HG02870 (cell line): ENCODE data around the gene MFNG.
"Not testable (repeated sequence)": the region's sequence is repeated elsewhere in the genome, so short reads cannot be mapped to it uniquely, and the experiment has no call there.

Experiments
- ATAC-seq: cut with Tn5 transposase; IDR thresholded peaks from one replicate; pipeline ENCODE4 v1.9.1; 2021; ENCODE audit warnings: mild to moderate bottlenecking, moderate library complexity; ENCODE audit not compliant: unreplicated experiment

The MFNG gene

DNA sequence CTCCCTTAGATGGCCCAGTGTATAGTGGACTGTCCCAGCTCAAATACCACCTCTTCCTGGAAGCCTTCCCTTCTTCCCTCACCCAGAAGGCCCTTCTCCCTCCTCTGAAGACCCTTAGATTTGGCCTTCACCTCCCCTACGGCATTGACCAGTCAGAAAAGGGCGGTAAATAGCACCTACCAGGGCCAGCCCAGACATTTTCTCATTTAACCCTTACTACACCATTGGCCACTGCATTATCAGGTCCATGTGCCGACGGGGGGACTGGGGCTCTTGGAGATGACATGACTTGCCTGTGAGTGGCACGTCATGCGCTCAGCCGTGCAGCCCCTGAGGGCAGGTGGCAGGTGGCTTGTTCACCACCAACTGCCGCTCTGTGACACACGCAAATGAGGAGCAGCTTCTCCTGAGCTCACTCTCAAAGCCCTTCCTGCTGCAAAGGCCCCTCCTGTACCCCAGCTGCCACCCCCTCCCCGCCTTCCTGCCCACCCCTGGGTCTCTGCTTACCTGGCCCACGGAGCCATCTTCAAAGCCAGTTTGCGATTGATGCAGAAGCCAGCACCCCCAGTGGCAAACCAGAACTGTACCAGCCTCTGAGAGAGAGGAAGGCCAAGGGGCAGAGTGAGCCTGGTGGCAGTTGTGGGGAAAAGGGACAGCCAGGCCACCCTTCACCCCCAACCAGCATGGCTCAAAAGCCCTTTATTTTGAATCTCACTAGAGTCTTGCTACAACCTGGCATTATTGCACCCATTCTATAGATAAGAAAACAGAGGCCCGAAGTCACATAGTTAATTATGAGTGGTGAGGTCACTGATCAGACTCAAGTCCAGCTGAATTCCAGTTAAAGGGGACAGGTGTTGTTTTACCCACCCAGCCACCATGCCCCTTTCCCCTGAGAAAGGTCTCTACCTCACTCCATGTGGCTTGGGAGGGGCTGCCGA, 9.5 kb downstream of the MFNG start:
- no peak for ATAC-seq

DNA sequence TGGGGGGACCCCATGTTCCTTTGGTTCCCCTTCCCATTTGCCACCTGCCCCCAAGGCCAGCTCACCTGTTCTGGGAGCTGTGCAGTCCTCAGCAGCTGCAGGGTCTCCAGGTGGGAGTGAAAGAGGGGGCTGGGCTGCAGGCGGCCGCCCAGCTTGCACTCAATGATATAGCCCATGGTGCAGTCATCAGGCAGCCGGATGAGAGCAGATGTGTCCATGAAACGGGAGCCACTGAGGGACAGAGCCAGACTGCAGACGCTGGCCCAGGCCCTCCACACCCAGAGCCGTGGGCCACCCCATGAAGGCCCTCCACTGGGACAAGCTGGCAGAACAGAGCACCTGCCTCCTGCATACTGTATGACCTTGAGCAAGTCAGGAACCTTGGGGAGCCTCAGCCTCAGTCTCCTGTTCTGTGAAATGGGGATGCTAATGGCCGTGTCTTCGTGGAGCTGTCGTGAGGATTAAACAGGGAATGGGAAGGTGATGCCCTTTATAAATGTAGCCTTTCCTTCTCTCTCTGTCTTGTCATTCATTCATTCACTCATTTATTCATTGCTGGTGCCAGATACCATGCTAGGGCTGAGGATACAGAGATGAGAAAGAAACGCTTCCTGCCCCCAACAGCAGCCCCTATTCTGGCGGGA, 11.6 kb downstream of the MFNG start:
- ATAC-seq: no peak

DNA sequence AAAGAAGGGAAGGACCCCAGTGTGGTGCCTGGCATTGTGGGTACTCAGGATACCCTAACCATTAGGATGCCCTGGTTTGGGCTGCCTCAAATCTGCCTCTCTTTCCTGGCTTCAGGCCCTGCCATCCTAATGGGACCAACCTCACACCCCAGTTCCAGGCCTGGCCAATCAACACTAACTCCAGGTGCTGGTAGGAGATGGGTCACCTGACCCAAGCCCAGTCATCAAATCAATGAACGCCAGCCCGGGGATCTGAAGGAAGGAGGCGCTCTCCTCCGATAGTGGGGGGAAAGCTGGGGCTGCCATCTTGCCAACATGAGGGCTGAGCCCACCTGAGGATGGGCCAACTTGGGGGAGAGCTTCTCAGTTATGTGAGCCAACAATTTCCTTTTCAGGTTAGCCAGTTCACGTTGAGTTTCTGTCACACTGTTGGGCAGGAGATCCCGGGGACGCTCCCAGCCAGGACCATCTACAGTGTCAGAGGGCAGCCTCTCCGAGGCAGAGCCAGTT, 12.7 kb downstream of the MFNG start:
- ATAC-seq: no peak

DNA sequence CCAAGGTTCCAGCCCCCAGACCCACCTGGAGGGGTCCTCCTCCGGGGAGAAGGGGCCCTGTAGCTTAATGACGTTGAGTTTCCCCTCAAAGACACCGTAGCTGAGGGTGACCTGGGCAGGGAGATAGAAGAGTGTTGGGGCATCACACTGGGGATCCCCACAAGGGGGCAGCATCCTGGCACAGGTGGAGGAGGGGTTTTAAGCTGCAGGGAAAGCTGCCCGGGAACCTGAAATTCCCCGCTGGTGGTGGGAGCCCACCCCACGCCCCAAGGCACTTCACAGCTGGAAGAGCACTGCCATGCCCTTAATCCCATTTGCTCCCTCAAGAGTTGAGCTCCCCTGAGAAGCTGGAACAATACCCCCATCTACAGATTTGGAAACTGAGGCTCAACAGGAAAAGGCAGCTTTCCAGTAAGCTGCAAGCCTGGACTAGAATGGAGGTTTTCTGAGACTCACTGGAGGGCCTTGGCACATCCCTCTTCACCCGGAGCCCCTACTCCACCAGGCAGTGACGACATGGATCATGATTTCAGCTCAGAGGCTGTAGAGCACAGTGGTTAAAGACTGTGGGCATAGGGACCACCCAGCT, 13.7 kb downstream of the MFNG start:
- ATAC-seq: no peak

DNA sequence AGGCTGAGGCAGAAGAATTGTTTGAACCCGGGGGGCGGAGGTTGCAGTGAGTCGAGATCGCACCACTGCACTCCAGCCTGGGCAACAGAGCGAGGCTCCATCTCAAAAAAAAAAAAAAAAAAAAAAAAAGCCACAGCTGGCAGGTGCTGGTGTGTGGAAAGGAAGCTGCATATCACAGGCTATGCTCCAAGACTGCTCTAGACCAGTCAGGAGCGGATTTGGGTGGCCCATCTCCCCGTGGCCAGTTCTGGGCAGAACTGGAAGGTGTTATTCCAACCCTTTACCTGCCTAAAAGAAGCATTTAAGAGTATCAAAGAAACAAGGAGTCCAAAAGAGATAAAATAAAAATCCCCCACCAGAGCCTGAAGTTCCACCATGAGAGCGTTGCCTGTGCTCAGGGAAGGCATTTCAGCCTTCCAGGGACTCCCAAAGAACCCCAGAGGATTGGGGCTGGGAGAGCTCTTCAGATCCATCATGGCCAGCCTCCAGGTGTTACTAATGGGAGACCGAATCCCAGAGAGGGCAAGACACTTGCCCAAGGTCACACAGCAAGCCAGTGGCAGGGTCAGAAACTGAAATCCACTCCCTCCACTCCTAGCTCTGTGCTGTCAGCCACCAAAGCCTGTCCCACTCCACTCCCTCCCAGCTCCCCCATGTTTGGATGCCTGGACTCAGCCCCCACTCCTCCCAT, 14.3 kb downstream of the MFNG start:
- ATAC-seq: no peak

DNA sequence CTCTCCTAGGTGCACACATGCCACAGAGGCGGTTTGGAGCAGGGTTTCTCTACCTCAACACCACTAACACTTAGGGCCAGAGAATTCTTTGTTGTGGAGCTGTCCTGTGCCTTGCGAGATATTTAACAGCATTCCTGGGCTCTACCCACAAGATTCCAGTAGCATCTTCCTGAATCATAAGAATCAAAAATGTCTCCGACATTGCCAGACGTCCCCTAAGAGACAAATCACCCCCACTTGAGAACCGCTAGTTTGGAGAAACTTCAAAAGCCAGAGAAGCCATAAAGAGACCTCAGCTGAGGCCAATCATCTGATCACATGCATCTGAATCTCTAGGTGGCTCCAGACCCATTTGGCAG, 16.1 kb downstream of the MFNG start:
- ATAC-seq: no peak

DNA sequence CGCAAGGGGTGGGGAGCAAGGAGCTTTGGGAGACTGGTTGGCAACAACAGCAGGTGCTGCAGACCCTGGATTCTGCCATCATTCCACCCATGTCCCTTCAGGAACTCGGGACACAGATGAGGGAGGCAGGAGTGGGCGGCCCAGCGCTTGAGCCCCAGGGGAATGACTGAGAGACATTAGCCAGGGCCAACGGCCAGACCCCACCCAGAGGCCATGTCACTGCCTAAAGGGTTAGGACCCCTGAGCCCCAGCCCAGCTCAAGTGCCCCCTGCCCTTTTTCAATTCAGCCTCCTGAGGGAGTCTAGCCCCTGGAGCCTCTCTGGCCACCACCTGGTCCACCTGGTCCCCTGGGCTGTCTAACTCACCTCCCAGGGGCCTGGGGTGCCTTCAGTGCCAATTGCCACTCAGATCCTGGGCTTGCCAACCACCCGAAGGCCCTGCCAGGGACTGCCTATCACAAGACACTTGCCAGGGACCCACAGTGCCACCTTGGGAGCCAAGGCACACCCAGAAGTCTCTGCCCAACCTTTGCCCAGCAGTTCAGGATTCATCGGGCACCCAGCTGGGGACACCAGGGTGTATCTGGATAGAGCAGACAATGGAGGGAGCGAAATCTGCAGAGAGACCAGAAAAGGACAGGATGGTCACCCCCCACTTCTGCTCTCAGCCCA, 16.6 kb downstream of the MFNG start:
- ATAC-seq: no peak

DNA sequence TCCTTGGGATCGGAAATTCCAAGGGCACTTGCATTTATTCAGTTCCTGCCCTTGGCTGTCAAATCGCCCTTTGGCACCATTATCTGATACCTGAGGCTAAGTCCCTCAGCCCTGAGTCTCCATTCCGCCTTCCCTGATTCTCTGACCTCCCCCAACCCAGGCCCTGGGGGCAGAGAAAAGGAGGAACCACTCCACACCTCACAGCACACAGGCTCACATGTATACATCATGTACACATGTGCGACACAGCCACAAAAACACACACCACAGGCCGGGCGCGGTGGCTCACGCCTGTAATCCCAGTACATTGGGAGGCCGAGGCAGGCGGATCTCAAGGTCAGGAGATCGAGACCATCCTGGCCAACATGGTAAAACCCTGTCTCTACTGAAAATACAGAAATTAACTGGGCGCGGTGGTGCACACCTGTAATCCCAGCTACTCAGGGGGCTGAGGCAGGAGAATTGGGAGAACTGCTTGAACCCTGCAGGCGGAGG, 17.9 kb downstream of the MFNG start:
- ATAC-seq: not testable (repeated sequence)

DNA sequence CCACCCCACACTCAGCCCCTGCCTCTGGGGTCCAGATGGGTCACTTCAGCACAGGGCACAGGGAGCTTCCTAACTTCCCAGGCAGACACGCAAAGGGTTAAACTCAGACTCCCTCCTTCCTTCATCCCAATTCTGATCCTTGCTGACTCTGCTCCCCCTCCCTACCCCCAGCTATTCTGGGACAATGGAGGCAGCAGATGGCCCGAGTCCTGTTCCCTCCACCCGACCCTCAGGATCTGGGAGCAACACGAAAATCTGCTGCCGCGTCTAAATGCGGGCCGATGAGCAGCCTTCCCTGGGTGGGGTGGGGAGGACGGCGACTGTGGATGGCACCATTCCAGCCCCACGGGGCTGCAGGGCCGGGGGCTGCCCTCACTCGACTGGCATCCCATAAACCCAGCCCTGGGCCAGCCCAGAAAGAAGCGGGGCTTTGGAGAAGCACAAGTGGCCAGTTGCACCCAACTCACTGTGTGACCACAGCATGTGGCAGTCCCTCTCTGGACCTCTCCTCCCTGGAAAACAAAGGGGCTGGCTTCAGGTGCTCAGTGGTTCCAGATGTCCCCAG, 18.7 kb downstream of the MFNG start:
- ATAC-seq: no peak

DNA sequence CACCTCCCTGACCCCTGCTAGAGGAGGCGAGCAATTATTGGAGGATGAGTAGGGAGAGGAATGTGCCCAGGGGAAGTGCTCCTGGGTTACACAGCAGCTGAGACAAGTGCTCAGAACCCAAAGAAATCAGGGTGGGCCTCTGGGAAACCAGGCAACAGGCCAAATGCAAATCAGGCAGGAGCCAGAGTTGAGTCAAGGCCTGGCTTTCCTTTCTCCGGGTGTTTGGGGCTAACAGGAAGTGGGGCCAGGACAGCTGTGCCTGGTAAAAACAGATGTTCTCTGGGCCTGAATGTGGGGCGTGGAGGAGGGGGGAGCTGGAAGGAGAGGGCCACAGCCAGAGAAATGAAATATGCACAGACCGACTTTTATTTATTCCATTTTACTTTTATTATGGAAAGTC, 22.0 kb downstream of the MFNG start:
- ATAC-seq: no peak

DNA sequence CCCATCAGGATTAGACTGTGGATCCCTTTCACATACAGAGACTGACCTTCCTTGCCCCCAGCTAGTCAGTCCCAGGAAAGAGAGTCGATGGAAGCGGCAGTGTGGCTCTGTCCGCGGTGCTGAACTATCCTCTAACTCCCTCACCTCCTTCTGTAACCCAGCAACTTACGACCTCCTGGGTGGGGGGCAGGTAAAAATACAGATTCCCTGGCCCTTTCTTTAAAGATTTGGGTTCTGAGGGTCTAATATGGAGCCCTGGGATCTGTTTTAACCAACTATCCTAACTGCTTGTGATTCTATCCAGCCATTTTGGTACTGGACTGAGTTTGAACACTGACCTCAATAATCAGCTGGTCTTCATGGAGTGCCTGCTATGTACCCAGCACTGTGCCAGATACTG, 23.2 kb downstream of the MFNG start:
- ATAC-seq: no peak

DNA sequence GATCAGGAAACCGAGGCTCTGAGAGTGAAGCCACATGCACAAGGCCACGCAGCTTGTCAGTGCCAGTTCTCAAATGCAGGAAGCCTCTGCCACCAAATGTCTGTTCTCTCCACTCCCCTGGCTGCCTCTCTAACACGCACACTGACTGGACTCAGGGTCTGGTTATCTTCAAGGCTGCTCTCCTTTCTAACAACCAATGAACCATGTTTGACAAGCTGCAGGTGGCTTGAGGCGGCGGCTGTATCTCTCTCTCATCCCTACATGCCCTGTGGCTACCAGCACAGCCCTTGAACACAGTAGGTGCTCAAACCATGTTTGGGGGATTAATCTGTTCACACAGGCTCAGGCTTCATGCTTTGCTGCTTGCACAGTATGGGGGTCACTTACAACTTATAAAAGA, 23.7 kb downstream of the MFNG start:
- ATAC-seq: no peak

DNA sequence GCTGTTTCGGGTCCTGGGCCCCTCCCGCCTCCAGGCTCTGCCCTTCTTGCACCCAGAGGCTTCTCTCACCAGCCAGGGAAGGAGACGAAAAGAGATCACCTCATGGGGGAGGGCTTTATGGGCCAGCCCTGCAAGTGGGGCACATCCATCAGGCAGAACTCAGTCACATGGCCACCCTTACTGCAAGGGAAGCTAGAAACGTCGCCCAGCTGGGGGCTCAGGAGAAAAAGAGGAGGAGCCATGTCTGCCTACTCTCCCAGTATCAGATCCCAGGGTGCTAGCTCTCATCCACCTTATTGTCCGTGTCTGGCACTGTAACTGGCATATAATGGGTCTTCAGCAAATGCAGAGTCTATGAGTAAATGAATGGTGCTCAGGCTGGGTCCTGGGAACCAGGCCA, 24.2 kb downstream of the MFNG start:
- no peak for ATAC-seq

DNA sequence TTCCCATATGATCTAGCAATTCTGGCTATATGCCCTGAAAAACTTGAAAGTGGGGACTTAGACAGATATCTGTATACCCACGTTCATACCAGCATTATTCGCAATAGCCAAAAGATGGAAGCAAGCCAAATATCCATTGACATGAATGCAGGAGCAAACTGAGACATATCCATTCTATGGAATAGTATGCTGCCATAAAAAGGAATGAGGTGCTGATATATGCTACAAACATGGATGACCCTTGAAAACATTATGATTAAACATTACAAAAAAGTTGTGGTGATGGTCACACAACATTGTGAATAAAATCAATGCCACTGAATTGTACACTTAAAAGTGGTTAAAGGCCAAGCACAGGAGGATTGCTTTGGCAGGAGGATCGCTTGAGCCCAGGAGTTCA, 25.5 kb downstream of the MFNG start:
- no peak for ATAC-seq

DNA sequence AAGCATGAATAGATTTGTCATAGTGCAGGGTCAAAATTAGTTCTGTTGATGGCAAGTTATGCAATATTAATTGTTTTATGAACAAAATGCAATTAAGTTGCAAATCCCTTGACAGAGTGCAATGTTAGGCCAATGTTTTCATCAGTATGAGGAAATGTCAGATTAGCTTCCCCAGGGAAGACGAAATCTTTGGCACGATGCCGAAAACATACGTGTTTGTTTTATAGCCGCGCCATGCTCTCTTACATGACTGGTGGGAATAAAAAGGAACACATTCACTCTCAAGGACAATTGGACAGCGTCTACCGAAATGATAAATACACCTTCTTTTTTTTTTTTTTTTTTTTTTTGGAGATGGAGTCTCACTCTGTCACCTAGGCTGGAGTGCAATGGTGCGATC, 27.0 kb downstream of the MFNG start:
- no peak for ATAC-seq

DNA sequence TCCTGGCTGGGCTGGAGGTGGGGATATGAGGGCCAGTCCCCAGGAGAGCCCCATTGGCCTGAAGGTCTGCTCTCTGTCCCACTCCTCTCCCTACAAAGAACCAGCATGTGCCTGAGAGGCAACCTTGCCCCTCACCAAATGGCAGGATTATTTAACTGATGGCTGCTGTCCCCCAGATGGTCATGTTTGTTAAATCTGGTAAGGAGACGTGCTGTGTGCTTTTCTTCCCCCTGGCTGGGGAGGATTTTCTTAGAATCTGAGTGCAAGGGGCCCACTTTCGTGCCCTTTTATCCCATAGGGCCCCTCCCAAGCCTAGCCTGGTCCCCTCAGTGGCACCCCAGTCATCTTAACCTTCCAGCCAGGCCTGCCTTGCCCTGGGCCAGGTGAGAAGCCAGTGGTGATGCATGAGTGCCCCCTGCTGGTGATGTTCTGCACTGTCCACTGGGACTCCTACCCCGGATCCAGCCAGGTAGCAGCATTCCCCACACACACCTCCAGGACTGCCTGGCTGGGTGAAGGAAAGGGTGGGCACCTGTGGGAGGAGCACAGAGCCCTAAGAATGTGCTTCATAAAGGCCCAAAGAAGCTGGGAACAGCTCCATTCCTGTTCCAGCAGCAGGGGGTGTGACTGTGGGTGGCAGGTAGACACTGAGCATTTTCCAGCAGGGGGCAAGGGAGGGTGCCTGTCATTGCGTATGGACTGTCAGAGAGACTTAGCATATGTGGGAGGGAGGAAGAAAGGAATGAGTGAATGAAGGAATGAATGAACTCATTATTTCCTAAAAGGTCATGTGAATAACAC, 28.9 kb downstream of the MFNG start:
- ATAC-seq: no peak

DNA sequence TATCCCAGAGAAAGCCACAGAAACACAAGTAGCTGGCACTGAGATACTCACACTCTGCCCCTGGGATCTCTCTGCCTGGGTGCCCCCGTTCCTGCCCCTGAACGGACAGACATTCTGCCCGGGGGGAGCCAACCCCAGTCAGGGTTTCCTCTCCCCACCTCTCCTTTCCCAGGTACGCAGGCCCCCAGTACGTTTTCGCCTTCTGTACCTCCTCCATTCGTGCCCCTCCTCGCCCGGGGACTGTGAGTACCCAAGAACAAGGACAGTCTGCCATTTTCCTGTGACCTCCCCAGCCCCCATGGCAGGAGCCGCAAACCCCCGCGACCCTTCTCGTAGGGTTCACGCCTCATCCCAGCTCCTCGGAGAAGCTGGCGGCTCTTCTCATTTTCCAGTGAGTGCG, 29.8 kb downstream of the MFNG start:
- no peak for ATAC-seq

DNA sequence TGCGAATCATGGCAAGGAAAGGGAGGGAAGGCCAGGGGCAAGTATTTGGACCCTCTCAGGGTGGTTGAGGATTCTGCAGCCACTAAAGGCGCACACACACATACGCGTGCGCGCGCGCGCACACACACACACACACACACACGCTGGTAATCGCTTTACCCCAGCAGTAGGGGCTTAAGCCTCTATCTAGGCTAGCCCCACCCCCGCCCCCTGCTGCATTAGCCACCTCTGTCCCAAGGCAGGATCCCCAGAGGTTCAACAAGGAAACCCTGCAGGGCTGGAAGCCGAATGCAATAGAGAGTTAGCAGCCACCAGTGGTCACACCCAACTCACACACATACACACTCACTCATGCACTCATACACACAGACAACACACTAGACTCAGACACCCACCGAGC, 30.3 kb downstream of the MFNG start:
- no peak for ATAC-seq

DNA sequence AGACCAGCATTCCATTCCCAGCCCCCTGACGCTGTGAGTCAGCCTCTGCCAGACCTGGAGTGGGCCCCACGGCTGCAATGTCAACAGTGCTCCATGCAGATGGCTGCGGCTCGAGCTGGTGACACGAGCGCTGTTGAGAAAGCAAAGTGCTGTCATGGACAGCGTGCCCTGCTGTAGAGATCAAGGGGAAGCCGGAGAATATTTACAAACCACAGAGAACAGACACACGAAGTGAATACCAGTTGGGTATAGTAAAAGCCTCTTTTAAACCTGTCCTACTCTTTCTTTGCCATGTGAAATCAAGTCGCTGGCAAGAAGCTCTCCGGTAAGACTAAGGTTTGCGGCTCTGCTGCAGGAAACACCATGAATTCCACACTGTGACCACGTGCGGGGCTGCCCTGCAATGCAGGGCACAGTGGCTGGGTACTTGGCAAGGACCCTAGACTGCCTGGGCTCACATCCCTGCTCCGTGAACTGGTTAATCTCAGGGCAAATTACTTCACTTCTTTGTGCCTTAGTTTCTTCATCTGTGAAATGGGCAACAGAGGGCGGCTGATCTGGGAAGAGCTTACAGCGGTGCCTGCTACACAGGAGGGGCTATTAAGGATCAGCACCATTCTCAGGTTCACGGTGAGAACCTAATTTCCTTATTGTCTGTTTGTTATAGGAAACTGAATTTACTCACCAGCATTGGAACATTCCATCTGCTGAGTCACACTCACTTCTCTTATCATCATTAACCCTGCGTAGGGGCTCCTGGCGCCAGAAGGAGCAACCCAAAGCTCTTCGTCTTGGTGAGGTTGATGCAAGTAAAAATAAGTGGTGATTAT, 31.1 kb downstream of the MFNG start:
- no peak for ATAC-seq
